Measurements from ENCODE around the gene ZDHHC12. TPM values are rescaled to one million over a fixed set of nuclear protein-coding genes. Genes with fewer than 3 reads are reported as not detected.
"Not testable (repeated sequence)": the region's sequence is repeated elsewhere in the genome, so short reads cannot be mapped to it uniquely, and the experiment has no call there.

The ZDHHC12 gene
- total RNA-seq, 1 donor from 2014 or later, result 18.2 TPM

- H3K4me3 Mint-ChIP-seq (ENCODE audit: unreplicated experiment), result peak within 1 kb of the TSS; percentile 78
- no peaks in the 10 kb centered on the region for H3K9me3 Mint-ChIP-seq (ENCODE audit: unreplicated experiment)
- peak; percentile 98 for DNase-seq
- H3K36me3 Mint-ChIP-seq (ENCODE audit: unreplicated experiment), result no peaks in the 10 kb centered on the region
- no peaks in the 10 kb centered on the region for H3K4me1 Mint-ChIP-seq (ENCODE audit: low read depth, unreplicated experiment)
- H3K27me3 Mint-ChIP-seq (ENCODE audit: unreplicated experiment), result peaks cover 3% of the 10 kb centered on the region
- H3K27ac Mint-ChIP-seq (ENCODE audit: unreplicated experiment), result no peak within 1 kb of the TSS
- peak; percentile 98 for TF ChIP-seq CTCF (IDR thresholded peaks at IDR 0.05; ENCODE audit: partially characterized antibody, unreplicated experiment)
These were observed 21.4 kb downstream of the ZDHHC12 start, which contains the start of gene PKN3 for GRCh38 chr9:128702445-128702948. Gene PKN3, plus strand, starts transcription at chr9:128702503. Its CDS starts 413 bp downstream, at chr9:128702916.

- H3K9me3 Mint-ChIP-seq (ENCODE audit: unreplicated experiment), result no peaks in the 10 kb centered on the region
- no peak overlapping the region for H3K4me3 Mint-ChIP-seq (ENCODE audit: unreplicated experiment)
- H3K36me3 Mint-ChIP-seq (ENCODE audit: unreplicated experiment), result no peaks in the 10 kb centered on the region
- peaks cover 3% of the 10 kb centered on the region for H3K27me3 Mint-ChIP-seq (ENCODE audit: unreplicated experiment)
- DNase-seq, result no peak
- TF ChIP-seq CTCF (IDR thresholded peaks at IDR 0.05; ENCODE audit: partially characterized antibody, unreplicated experiment), result no peak
- no peaks in the 10 kb centered on the region for H3K4me1 Mint-ChIP-seq (ENCODE audit: low read depth, unreplicated experiment)
- no peak overlapping the region for H3K27ac Mint-ChIP-seq (ENCODE audit: unreplicated experiment)
These were observed 22.6 kb downstream of the ZDHHC12 start for GRCh38 chr9:128701227-128701854.

GRCh38 chr9:128699096-128699795, 24.7 kb downstream of the ZDHHC12 start:
- H3K4me3 Mint-ChIP-seq (ENCODE audit: unreplicated experiment); H3K4me1 Mint-ChIP-seq (ENCODE audit: low read depth, unreplicated experiment); H3K36me3 Mint-ChIP-seq (ENCODE audit: unreplicated experiment); H3K9me3 Mint-ChIP-seq (ENCODE audit: unreplicated experiment); H3K27me3 Mint-ChIP-seq (ENCODE audit: unreplicated experiment); DNase-seq; H3K27ac Mint-ChIP-seq (ENCODE audit: unreplicated experiment): not testable (repeated sequence)

- no peak for TF ChIP-seq CTCF (IDR thresholded peaks at IDR 0.05; ENCODE audit: partially characterized antibody, unreplicated experiment)
- Mint-ChIP-seq H3K27ac (ENCODE audit: unreplicated experiment) (no peak overlapping the region), H3K9me3 (ENCODE audit: unreplicated experiment) (no peaks in the 10 kb centered on the region), H3K4me1 (ENCODE audit: low read depth, unreplicated experiment) (no peaks in the 10 kb centered on the region), H3K27me3 (ENCODE audit: unreplicated experiment) (peaks cover 4% of the 10 kb centered on the region), H3K36me3 (ENCODE audit: unreplicated experiment) (no peaks in the 10 kb centered on the region), H3K4me3 (ENCODE audit: unreplicated experiment) (no peak overlapping the region)
- no peak for DNase-seq
These were observed 26.8 kb downstream of the ZDHHC12 start for GRCh38 chr9:128696923-128697707.

GRCh38 chr9:128694344-128694743, 29.6 kb downstream of the ZDHHC12 start:
- Mint-ChIP-seq H3K36me3 (ENCODE audit: unreplicated experiment) (peaks cover 9% of the 10 kb centered on the region), H3K4me1 (ENCODE audit: low read depth, unreplicated experiment) (peaks cover 10% of the 10 kb centered on the region), H3K27me3 (ENCODE audit: unreplicated experiment) (peaks cover 8% of the 10 kb centered on the region), H3K4me3 (ENCODE audit: unreplicated experiment) (no peak overlapping the region), H3K27ac (ENCODE audit: unreplicated experiment) (no peak overlapping the region), H3K9me3 (ENCODE audit: unreplicated experiment) (peaks cover 8% of the 10 kb centered on the region)
- no peak for DNase-seq
- no peak for TF ChIP-seq CTCF (IDR thresholded peaks at IDR 0.05; ENCODE audit: partially characterized antibody, unreplicated experiment)

- not testable (repeated sequence) for H3K27ac Mint-ChIP-seq (ENCODE audit: unreplicated experiment)
These were observed 30.2 kb downstream of the ZDHHC12 start for GRCh38 chr9:128693738-128694137.

More at GRCh38 chr9:128693738-128694137, 30.2 kb downstream of the ZDHHC12 start:
- H3K27me3 Mint-ChIP-seq (ENCODE audit: unreplicated experiment); H3K36me3 Mint-ChIP-seq (ENCODE audit: unreplicated experiment); H3K4me1 Mint-ChIP-seq (ENCODE audit: low read depth, unreplicated experiment); H3K9me3 Mint-ChIP-seq (ENCODE audit: unreplicated experiment); DNase-seq; H3K4me3 Mint-ChIP-seq (ENCODE audit: unreplicated experiment): not testable (repeated sequence)

Data from glutamatergic neuron (in vitro differentiated cells).